ENCODE results near the gene PRTFDC1.

DNA sequence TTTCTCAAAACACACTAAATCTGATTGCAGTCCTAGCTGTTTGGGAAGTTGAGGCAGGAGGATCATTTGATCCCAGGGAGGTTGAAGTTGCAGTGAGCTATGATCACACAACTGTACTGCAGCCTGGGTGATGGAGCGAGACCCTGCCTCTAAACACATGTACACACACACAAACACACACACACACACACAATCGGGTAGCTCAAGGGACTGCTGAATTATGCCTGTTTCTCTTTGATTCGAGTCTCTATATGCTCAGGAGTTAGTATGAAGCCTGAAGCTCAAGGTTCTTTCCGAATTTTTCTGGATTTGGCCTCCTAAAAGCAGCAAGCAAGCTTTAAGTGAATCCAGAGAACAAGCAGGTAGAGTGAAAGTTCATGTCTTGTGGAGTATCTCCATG is 22.5 kb downstream of the PRTFDC1 start:
- TF ChIP-seq EZH2phosphoT487 (IDR thresholded peaks at IDR 0.05; ENCODE audit: insufficient read depth, low read depth) (no peak), EZH2 (IDR thresholded peaks at IDR 0.05; ENCODE audit: insufficient read depth, poor library complexity, severe bottlenecking) (no peak)
